Raji (cell line): ENCODE measurements around the gene SHD.
A peak's percentile ranks its signal among the peaks of the same experiment; 100 is the strongest.

Experiments
- POLR2A ChIP-seq: IDR thresholded peaks from 2 replicates; pipeline ENCODE4 v1.6.1; 2011; ENCODE audit warnings: low read depth, low read length, control low read depth; ENCODE audit not compliant: insufficient read depth

SHD gene

DNA sequence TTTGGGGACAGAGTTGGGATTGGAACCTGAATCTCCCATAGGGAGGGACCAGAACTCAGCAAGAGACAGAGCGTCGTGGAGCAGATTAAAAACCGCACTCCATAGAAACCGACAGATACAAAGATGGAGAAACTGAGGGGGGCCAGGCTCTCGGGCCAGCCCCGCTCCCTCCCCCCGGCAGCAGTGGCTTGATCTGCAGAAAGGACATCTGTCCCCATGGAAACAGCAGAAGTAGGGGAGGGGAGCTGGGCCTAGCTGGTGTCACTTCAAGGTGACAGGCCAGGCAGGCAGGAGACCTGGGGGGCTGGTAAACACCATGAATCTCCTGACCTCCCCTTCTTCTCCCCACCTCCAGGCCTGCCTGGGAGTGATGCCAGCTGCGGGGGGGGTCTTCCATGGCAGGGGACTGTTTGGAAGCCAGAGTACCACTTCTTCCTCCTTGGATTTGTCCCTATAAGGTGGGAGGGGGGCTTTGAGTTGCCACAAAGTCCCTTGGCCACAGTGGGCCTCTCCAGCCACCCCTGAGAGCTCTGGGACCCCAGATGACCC, 12.2 kb downstream of the SHD start:
- no peak for TF ChIP-seq POLR2A

- TF ChIP-seq POLR2A = no peak
Measured at GRCh38 chr19:4292515-4292914, 13.4 kb downstream of the SHD start.

- no peak for TF ChIP-seq POLR2A
Measured at GRCh38 chr19:4294389-4294788, 15.3 kb downstream of the SHD start.

GRCh38 chr19:4295972-4296771, 17.1 kb downstream of the SHD start:
- no peak for TF ChIP-seq POLR2A

GRCh38 chr19:4297901-4298809, 19.1 kb downstream of the SHD start:
- TF ChIP-seq POLR2A = no peak

DNA sequence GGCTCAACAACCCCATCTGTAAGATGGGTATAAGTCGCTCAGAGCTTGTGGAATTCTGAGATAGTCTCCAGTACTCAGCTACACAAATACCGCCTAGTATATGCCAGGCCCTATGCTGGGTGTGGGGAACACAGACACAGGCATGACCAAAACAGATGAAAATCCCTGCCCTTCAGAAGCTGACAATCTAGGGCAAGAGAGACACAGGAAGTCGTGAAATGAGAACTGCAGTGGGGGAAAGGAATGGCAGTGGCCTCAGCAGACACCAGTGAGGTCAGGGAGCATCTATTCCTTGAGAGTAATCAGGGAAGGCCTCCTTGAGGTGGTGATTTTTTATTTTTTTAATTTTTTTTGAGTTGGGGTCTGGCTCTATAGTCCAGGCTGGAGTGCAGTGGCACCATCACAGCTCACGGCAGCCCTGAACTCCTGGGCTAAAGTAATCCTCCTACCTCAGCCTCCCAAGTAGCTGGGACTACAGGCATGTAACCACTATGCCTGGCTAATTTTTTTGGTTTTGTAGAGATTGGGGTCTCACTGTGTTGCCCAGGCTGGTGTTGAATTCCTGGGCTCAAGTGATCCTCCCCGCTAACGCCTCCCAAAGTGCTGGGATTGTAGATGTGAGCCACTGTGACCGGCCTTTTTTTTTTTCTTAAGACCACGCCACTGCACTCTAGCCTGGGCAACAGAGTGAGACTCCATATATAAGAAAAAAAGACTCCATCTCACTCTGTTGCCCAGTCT, 19.9 kb downstream of the SHD start:
- TF ChIP-seq POLR2A = no peak

GRCh38 chr19:4300589-4300988, 21.5 kb downstream of the SHD start:
- TF ChIP-seq POLR2A = no peak

DNA sequence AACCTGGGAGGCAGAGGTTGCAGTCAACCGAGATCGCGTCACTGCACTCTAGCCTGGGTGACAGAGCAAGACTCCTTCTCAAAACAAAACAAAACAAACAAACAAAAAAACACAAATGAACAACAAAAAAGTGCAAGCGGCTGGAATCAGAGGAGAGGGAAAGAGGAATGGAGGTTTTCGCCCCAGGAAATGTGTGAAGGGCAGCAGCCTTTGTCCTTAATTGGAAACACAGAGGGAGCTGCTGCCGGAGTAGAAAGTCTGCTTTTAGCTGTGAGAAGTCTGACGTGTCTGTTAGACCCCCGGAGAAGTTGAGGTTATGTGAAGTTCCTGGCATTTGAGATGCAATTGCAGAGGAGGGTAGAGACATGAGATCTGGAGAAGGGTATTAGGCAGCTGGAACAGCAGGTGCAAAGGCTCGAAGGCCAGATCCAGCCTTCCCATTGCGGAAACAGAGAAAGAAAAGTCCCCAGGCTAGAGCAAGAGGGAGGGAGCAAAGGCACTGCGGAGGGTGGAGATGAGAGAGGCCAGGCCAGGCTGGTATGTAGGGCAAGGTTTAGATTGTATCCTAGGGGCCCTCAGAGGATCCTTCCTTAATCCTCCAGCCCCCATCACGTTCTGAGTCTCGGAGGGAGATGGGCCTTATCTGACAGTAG, 22.6 kb downstream of the SHD start:
- no peak for TF ChIP-seq POLR2A

DNA sequence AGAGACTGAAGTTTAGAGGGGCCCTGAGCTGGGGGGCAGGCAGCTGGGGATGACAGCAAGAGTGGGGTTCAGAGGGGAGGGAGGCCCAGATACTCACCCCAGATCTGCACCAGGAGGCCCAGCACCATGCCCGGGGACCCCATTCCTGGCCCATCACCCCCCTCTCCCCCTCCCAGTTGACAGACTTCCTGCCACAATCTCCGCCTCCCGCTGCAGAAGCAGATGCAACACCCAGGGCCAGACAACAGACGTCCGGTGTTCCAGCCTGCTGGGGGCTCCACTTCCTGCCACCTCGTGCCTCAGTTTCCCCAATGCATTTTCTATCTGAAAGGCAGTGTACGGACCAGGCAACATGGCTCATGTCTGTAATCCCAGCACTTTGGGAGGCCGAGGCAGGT, 23.2 kb downstream of the SHD start, which contains the start of gene TMIGD2:
Gene TMIGD2, minus strand, starts transcription at position 147 of the 398 bp plus-strand sequence. Its CDS starts 4 bp downstream, at position 143.
- no peak for TF ChIP-seq POLR2A

DNA sequence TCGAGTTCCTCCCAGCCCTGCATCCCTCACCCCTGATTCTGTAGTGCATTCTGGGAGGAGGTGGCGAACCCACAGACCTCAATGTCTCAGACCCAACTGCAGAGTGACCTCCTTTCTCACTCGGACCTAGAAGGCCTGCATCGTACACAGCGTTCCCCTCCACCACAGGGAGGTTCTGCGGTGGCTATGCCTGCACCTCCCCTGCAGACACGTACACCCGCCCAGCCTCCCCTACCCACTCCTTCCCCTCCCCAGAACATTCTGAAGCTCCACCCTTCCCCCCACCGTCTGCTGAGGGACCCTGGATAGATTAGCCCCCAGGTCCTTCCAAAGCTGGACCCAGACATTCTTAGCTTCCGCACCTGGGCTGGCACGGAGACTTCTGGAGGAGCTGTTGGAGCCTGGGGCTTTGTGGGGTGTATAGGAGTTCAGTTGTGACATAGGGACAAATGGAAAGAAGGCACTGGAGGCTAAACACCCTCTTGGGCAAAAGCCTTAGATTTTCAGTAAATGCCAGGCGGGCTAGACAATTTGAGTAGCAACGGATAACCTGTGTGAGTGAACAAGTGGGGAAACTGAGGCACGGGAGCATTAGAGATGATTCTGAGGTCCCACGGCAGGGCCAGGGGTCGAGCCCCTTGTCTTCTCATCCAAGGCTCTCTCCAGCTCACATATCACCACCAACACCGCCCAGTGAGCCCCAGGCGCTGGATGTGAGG, 24.9 kb downstream of the SHD start:
- no peak for TF ChIP-seq POLR2A

DNA sequence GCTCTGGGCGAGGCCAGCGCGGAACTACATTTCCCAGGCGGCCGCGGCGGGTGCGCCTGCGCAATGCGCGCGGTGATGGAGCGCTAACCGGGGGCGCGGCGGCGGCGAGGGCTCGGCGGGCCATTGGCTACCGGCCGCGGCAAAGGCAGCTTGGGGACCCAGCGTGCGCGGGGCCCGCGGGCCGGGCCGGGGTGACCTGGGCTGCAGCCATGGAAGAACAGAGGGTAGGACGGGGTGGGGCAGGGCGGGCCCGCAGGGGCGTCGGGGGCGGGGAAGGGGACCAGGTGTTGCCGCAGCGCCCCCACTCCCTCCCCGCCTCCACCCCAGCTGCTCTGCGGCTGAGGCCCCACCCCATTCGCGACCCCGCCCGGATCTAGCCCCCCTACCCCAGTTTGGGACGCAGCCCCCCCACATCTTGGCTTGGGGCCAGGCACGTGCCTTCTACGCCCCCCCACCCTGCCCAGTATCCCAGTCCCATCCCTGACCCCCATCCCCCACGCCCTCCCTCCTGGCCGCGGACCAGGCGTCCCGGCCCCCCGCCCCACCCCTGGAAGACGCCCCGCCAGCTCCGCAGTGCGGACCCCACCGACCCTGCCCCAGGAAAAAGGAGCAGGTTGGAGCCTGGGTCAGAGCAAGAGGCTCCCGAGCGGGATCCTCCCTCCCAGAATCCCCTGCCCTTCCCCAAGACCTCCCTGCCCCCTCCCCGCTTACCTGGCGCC, 25.6 kb downstream of the SHD start, which contains the start of gene FSD1:
Gene FSD1, plus strand, starts transcription at position 61 of the 719 bp plus-strand sequence. Its CDS starts 149 bp downstream, at position 210.
- 0 out of 2 replicates have a peak, but pooled peaks have one; percentile 28 for TF ChIP-seq POLR2A

DNA sequence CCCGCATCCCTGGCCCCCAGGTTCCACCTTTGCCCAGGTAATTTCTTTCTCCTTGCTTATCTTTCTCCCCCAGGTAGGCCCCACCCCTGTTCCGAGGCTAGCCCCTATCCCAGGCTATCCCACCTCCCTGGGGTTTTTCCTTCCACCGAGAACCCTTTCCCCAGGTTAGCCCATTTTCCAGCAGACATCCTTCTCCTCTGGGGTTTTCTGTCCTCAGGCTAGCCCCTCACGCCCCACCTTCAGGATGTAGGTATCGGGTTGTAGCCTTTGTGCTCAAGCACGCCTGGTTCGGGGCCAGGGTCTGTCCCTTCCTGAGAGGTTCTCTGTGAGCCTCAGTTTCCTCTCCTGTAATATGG, 26.2 kb downstream of the SHD start:
- no peak for TF ChIP-seq POLR2A

DNA sequence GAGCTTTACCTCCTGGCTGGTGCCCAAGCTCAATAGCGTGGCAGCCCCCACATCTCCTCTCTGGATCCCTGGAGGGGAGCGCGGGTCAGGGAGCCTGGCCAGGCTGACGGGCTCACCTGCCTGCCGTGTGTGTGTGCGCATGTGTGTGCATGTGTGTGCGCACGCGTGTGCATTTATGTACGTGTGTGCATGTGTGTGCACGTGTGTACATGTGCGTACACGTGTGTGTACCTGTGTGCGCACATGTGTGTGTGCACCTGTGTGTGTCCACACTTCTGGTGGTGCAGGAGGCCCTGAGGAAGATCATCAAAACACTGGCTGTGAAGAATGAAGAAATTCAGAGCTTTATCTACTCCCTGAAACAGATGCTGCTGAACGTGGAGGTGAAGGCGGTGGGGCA, 26.6 kb downstream of the SHD start:
- TF ChIP-seq POLR2A = no peak
